Activated CD8-positive, alpha-beta memory T cell treated with anti-CD3 and anti-CD28 coated beads, Interleukin-2, amount 10 ng/mL, durations not matched to agents 7 days and 5 days (primary cell): Measurements from ENCODE around the gene TBC1D30. TPM values are rescaled to one million over a fixed set of nuclear protein-coding genes. Genes with fewer than 3 reads are reported as not detected.
"Not testable (repeated sequence)": the region's sequence is repeated elsewhere in the genome, so short reads cannot be mapped to it uniquely, and the experiment has no call there.

Source experiments
- ATAC-seq: fragments of 150-1000 bp; cut with Tn5 transposase; one replicate; pipeline ENCODE4 v1.10.0; 2021; ENCODE audit warnings: moderate library complexity
- CTCF ChIA-PET: fragments of 350-600 bp; sonication (Branson Sonifier 250); formaldehyde crosslinking; loops from one replicate; lab custom pipeline; 2021; ENCODE audit warnings: antibody characterized with exemption; lab: Charles Lee
- DNase-seq: peaks from one replicate; pipeline ENCODE4 v3.0.0-alpha.2; 2020
- H3K27ac Mint-ChIP-seq: one replicate; pipeline ENCODE4 v1.8.0; 2021; ENCODE audit warnings: mild to moderate bottlenecking, mixed read lengths
- H3K27me3 Mint-ChIP-seq: one replicate; pipeline ENCODE4 v1.8.0; 2021; ENCODE audit warnings: mixed read lengths
- H3K36me3 Mint-ChIP-seq: one replicate; pipeline ENCODE4 v1.8.0; 2021; ENCODE audit warnings: mild to moderate bottlenecking, mixed read lengths
- H3K4me1 Mint-ChIP-seq: one replicate; pipeline ENCODE4 v1.8.0; 2021; ENCODE audit warnings: mixed read lengths
- H3K4me3 Mint-ChIP-seq: one replicate; pipeline ENCODE4 v1.8.0; 2021; ENCODE audit warnings: mild to moderate bottlenecking, moderate library complexity, mixed read lengths
- H3K9me3 Mint-ChIP-seq: one replicate; pipeline ENCODE4 v1.8.0; 2022; ENCODE audit warnings: low read depth, mixed read lengths
- total RNA-seq, 2 experiments: library from RNA; stranded (reverse); gene quantifications; one replicate each; pipeline ENCODE4 v1.2.3, GENCODE V29; 2021

The TBC1D30 gene
- total RNA-seq, result under 1 TPM; 0.26 to 0.47 TPM

GRCh38 chr12:64824500-64825142 lies at the start of gene TBC1D30:
TSS of gene TBC1D30 (plus strand) at chr12:64824647. CDS start at chr12:64824880, 233 bp downstream.
- H3K4me3 Mint-ChIP-seq, result peak within 1 kb of the TSS; percentile 67
- DNase-seq (no peak), ATAC-seq (peak; percentile 64)
- H3K9me3 Mint-ChIP-seq, result no peaks in the 10 kb centered on the region
- peaks cover 16% of the 10 kb centered on the region for H3K4me1 Mint-ChIP-seq
- H3K27ac Mint-ChIP-seq, result no peak within 1 kb of the TSS
- H3K36me3 Mint-ChIP-seq, result no peaks in the 10 kb centered on the region
- peaks cover 70% of the 10 kb centered on the region for H3K27me3 Mint-ChIP-seq
- CTCF ChIA-PET, result interaction anchor here (0.9 to 1.0 kb wide), 2 partner anchors 23 to 298 kb away, joined by 3 read pairs; no protein-coding TSS in a partner anchor

GRCh38 chr12:64775147-64775736 lies 49.2 kb upstream of the TBC1D30 start:
- not testable (repeated sequence) for DNase-seq, H3K36me3 Mint-ChIP-seq, H3K4me3 Mint-ChIP-seq, H3K27ac Mint-ChIP-seq, H3K4me1 Mint-ChIP-seq, ATAC-seq
- H3K9me3 Mint-ChIP-seq, result peaks cover 17% of the 10 kb centered on the region
- H3K27me3 Mint-ChIP-seq, result peaks cover 65% of the 10 kb centered on the region
- CTCF ChIA-PET, result interaction anchor here (1.1 to 1.6 kb wide), 2 partner anchors 20 to 21 kb away, joined by 3 to 4 read pairs; no protein-coding TSS in a partner anchor

GRCh38 chr12:64779354-64779974 lies 45.0 kb upstream of the TBC1D30 start:
- no peak for ATAC-seq
- CTCF ChIA-PET, result interaction anchor here (0.9 to 2.1 kb wide), 4 partner anchors 9 to 343 kb away, joined by 3 to 7 read pairs (median 4); no protein-coding TSS in a partner anchor
- H3K4me1 Mint-ChIP-seq, result peaks cover 11% of the 10 kb centered on the region

GRCh38 chr12:64780132-64780530 lies 44.3 kb upstream of the TBC1D30 start:
- no peak for DNase-seq
- CTCF ChIA-PET, result interaction anchor here (0.9 to 3.5 kb wide), 5 partner anchors 10 to 343 kb away, joined by 3 to 15 read pairs (median 4); no protein-coding TSS in a partner anchor
- H3K27me3 Mint-ChIP-seq, result peaks cover 83% of the 10 kb centered on the region

More at GRCh38 chr12:64779354-64779974, 45.0 kb upstream of the TBC1D30 start:
- Mint-ChIP-seq H3K9me3 (peaks cover 11% of the 10 kb centered on the region), H3K36me3 (peaks cover 7% of the 10 kb centered on the region), H3K27ac (no peak overlapping the region), H3K27me3 (peaks cover 82% of the 10 kb centered on the region), H3K4me3 (no peak overlapping the region)
- DNase-seq, result no peak

GRCh38 chr12:64780531-64781279 lies 43.7 kb upstream of the TBC1D30 start:
- Mint-ChIP-seq H3K27me3 (peaks cover 80% of the 10 kb centered on the region), H3K9me3 (peaks cover 4% of the 10 kb centered on the region), H3K36me3 (peaks cover 2% of the 10 kb centered on the region), H3K27ac (no peak overlapping the region), H3K4me3 (peak overlapping the region; percentile 57), H3K4me1 (peaks cover 11% of the 10 kb centered on the region)
- ATAC-seq (peak; percentile 67), DNase-seq (no peak)
- CTCF ChIA-PET, result interaction anchor here (0.9 to 3.5 kb wide), 5 partner anchors 9 to 21 kb away, joined by 3 to 15 read pairs (median 5); no protein-coding TSS in a partner anchor

More at GRCh38 chr12:64780132-64780530, 44.3 kb upstream of the TBC1D30 start:
- peak overlapping the region; percentile 11 for H3K27ac Mint-ChIP-seq
- H3K4me1 Mint-ChIP-seq, result peaks cover 11% of the 10 kb centered on the region
- peaks cover 10% of the 10 kb centered on the region for H3K9me3 Mint-ChIP-seq
- peaks cover 7% of the 10 kb centered on the region for H3K36me3 Mint-ChIP-seq
- peak overlapping the region; percentile 43 for H3K4me3 Mint-ChIP-seq
- ATAC-seq, result no peak

- H3K36me3 Mint-ChIP-seq, result no peaks in the 10 kb centered on the region
- peak overlapping the region; percentile 57 for H3K4me3 Mint-ChIP-seq
- H3K4me1 Mint-ChIP-seq, result peaks cover 11% of the 10 kb centered on the region
- CTCF ChIA-PET, result interaction anchor here (0.6 to 3.5 kb wide), 6 partner anchors 14 to 232 kb away, joined by 3 to 15 read pairs (median 5); no protein-coding TSS in a partner anchor
- H3K9me3 Mint-ChIP-seq, result no peaks in the 10 kb centered on the region
- H3K27me3 Mint-ChIP-seq, result peaks cover 74% of the 10 kb centered on the region
- ATAC-seq, result peak; percentile 45
- no peak overlapping the region for H3K27ac Mint-ChIP-seq
- no peak for DNase-seq
Measured at GRCh38 chr12:64781280-64782190, 42.9 kb upstream of the TBC1D30 start.

GRCh38 chr12:64782191-64782876 lies 42.1 kb upstream of the TBC1D30 start:
- Mint-ChIP-seq H3K27me3 (peaks cover 66% of the 10 kb centered on the region), H3K4me3 (no peak overlapping the region), H3K27ac (no peak overlapping the region), H3K36me3 (no peaks in the 10 kb centered on the region), H3K9me3 (no peaks in the 10 kb centered on the region), H3K4me1 (peaks cover 11% of the 10 kb centered on the region)
- ATAC-seq, result no peak
- no peak for DNase-seq
- CTCF ChIA-PET, result interaction anchor here (0.8 to 3.5 kb wide), 4 partner anchors 13 to 233 kb away, joined by 3 to 15 read pairs (median 4); no protein-coding TSS in a partner anchor

GRCh38 chr12:64785838-64786237 lies 38.6 kb upstream of the TBC1D30 start:
- no peak for ATAC-seq
- H3K27me3 Mint-ChIP-seq, result peaks cover 43% of the 10 kb centered on the region
- CTCF ChIA-PET, result interaction anchor here (1.2 to 2.7 kb wide), 2 partner anchors 10 to 16 kb away, joined by 5 to 16 read pairs; no protein-coding TSS in a partner anchor

GRCh38 chr12:64790166-64790565 lies 34.3 kb upstream of the TBC1D30 start:
- CTCF ChIA-PET, result interaction anchor here (0.6 to 1.5 kb wide), 2 partner anchors 10 to 1328 kb away, joined by 3 to 4 read pairs; no protein-coding TSS in a partner anchor
- no peaks in the 10 kb centered on the region for H3K36me3 Mint-ChIP-seq
- no peaks in the 10 kb centered on the region for H3K4me1 Mint-ChIP-seq
- H3K9me3 Mint-ChIP-seq, result no peaks in the 10 kb centered on the region
- H3K27ac Mint-ChIP-seq, result no peak overlapping the region
- H3K27me3 Mint-ChIP-seq, result peaks cover 18% of the 10 kb centered on the region
- ATAC-seq (no peak), DNase-seq (no peak)
- no peak overlapping the region for H3K4me3 Mint-ChIP-seq

More at GRCh38 chr12:64785838-64786237, 38.6 kb upstream of the TBC1D30 start:
- Mint-ChIP-seq H3K27ac (no peak overlapping the region), H3K9me3 (no peaks in the 10 kb centered on the region), H3K4me1 (peaks cover 9% of the 10 kb centered on the region), H3K36me3 (no peaks in the 10 kb centered on the region), H3K4me3 (no peak overlapping the region)
- no peak for DNase-seq

- no peak overlapping the region for H3K27ac Mint-ChIP-seq
- no peaks in the 10 kb centered on the region for H3K9me3 Mint-ChIP-seq
- ATAC-seq (no peak), DNase-seq (no peak)
- no peaks in the 10 kb centered on the region for H3K36me3 Mint-ChIP-seq
- H3K4me1 Mint-ChIP-seq, result no peaks in the 10 kb centered on the region
- no peak overlapping the region for H3K4me3 Mint-ChIP-seq
- peaks cover 12% of the 10 kb centered on the region for H3K27me3 Mint-ChIP-seq
- CTCF ChIA-PET, result no interaction called here
Measured at GRCh38 chr12:64791036-64791435, 33.4 kb upstream of the TBC1D30 start.

- no peaks in the 10 kb centered on the region for H3K4me1 Mint-ChIP-seq
- H3K36me3 Mint-ChIP-seq, result no peaks in the 10 kb centered on the region
- H3K4me3 Mint-ChIP-seq, result no peak overlapping the region
- no peak overlapping the region for H3K27ac Mint-ChIP-seq
- CTCF ChIA-PET, result interaction anchor here (1.7 kb wide), 1 partner anchor 10 kb away, joined by 7 read pairs; no protein-coding TSS in a partner anchor
- no peak for ATAC-seq
- DNase-seq, result no peak
- no peaks in the 10 kb centered on the region for H3K9me3 Mint-ChIP-seq
- H3K27me3 Mint-ChIP-seq, result peaks cover 12% of the 10 kb centered on the region
Measured at GRCh38 chr12:64792128-64792527, 32.3 kb upstream of the TBC1D30 start.
